ENCODE data around the gene NCOA7.
"Not testable (repeated sequence)": the region's sequence is repeated elsewhere in the genome, so short reads cannot be mapped to it uniquely, and the experiment has no call there.

Gene NCOA7

DNA sequence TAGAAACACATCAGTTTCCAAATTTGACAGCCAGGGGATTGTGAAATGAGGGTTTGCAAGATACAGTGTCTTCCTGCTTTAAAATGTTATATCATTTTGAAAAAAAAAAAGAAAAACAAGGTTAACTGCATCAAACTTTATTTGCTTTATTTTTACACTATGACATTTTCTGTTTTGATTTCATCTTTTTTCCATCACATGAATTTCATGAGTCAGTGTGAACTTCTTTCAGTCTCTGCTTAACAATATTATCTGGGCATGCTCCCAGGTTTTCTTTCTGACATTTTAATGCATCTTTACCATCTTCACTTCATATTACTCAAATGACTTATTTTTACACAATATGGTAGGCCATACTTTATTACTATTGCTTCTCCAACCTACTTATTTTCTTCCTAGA is 1.9 kb downstream of the NCOA7 start:
- DNase-seq (ENCODE audit: low read depth) = no peak

DNA sequence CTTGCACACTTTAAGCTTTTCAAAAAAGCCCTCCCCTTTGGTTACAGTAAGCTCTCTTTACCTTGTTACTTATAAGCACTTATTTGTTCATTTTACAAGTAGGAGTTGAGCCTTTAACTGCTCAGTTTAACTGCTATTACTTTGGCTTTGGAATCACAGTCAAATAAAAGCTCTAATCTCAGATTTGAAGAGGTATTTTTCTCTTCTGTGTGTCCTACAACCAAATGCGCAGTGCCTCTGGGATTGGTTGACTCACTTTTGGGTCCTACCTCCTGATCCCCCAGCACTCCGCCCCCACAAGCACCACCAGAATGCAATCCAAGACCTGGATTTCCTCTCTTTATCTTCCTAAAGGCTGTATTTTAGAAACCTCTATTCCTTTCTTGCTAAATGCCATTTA is 2.5 kb downstream of the NCOA7 start:
- DNase-seq (ENCODE audit: low read depth) = no peak

DNA sequence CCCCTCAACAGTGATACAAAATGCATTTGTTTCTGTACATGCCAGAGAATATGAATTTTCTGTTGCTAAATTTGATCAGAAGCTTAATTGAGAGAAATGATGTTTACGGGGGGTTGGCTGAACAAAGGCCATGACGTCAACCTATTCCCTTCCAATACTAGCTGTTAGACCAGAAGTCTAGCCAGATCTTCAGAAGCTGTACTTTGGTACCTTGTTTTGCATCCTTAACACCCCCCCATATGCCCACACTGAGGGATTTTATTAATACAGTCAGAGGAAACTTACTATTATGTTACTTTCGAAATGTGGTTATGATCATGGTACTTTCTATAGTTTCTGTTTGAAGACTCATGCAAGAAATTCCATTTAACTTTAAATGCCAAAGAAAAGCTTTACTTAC is 3.1 kb downstream of the NCOA7 start:
- no peak for DNase-seq (ENCODE audit: low read depth)

DNA sequence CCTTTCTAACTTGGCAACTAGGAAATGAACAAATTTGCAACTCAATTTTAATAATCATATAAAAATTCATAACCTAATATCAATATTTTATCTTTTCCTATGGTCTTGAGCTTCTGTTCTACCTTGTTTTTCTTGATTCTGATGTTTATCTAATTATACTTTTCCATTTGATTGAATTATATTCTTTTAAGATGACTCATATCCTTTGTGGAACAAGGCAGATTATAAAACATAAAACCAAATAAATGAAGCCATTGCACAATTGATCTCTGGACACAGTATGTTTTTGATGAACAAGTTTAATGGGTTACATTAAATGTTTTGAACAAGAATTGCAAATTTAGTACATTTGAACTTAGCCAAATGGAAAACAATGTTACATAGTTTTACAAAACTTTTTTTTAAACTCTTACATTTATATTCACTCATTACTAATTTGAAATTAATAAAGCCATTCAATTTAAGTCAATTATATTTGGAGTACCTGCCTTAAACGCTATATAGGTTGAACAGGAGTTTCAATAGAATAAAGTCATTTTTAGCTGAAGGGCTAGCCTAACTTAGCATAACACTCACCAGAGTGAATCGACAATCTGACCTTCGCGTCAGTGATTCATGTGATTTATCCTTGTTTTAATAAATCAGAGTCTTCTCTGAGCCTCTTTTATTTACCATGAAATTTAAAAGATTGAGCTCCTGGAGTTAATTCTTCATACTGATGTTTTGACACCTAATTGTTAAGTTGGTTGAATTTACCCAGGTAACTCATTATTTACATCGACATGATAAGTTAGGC is 3.8 kb downstream of the NCOA7 start:
- no peak for DNase-seq (ENCODE audit: low read depth)

DNA sequence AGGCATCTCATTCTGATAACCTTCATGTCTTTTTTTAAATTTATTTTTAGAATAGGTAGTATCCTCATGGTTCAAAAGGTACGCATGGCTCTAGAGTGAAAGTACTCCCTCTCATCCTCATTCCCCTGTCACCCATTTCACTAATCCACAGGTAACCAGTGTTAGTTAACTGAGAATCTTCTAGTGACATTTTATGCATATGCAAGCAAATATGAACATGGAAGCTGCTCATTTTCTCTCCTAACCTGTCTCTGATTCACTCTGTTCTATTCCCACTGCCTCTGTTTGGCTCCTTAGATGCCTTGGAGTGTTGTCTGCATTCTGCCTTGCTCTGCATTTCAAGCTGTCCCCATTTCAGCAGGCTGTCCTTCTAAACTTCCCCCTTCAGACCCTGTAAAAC is 4.5 kb downstream of the NCOA7 start:
- no peak for DNase-seq (ENCODE audit: low read depth)

DNA sequence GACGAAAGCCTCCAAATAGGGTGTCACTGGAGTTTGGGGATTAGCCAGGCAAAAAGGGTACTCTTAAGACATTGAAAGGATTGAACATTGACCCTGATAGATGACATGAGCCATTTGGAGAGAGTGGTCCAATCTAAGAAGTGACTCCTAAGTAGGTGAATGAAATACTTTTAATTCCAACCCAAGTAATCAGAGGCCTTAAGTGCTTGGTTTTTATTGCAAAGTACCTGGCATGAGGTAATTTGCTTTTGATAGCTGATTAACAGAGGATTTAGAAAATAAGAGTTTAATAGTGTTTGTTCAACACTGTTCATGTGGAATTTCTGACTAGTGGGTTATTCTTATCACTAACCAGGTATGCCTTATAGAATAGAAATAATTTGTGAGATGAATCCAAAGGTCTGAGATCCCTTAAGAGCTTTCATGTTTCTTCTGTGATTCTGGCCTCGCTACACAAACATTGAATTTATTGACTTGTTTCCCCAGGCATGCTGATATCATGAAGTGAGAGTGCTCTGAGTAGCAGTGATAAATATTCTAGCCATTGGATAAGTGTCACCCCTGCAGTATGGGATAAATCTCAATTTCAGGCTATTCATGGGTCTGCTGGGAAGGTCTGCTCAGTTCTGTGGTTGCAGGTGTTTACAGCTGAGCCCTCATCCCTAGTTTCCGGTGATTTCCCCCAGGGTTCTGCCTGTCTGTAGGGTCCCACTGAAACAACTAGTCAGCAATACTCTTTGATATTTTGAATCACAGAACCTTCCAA is 6.5 kb downstream of the NCOA7 start:
- DNase-seq (ENCODE audit: low read depth) = no peak

DNA sequence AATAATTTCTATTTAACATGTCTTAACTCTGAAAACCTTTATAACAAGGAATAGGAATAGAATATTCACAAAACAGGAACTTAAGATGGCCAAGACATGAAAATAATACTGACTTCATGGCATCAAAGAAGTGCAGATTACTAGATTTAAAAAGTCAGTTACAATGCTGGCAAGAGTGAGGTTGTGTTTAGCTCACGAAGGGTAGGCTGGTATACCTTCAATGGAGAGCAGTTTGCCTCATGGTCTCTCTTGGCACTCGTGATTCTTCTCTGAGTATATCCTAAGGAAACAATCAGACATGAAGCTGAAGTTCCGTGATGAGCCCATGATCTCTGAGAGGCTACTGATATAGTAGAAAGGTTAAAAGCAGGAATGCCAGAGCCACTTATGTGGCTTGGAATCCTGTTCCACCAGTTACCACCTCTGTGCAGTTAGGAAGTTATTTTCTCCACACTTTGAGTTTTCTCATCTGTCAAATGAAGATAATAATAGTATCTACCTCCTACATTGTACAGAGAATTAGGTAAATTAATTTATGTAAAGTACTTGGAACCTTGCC is 7.2 kb downstream of the NCOA7 start:
- DNase-seq (ENCODE audit: low read depth) = no peak

DNA sequence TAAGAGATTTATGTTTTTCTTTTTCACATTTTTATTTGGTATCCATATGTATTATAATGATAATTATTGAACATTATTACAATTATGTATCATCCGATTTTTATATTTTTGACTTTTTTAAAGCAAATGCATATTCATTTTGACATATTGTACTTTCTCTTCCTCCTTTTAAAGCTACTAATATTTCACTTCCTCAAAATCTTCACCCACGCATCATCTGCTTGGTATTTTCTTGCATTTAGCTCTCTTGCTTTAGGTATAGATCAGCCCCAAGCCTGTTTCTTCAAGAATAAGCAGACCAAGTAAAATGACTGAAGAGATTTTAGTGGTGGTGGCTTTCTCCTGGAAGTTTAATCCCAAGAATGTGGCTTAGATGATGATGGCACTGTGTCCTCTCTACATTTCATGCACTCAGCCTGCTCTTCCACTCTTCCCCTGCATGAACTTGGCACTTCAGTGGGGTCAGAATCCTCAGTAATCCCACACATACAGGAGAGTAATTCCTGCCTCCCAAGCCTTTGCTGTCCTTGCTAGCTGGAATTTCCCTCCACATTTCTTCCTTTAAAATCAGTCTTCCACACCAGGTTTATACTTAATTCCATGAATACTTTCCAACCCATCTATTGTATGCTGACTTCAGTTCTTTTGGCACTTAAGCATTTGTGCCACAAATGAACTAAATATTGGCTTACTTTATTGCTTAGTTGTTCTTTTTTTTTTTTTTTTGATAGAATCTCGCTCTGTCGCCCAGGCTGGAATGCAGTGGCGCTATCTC is 8.2 kb downstream of the NCOA7 start:
- DNase-seq (ENCODE audit: low read depth) = no peak

DNA sequence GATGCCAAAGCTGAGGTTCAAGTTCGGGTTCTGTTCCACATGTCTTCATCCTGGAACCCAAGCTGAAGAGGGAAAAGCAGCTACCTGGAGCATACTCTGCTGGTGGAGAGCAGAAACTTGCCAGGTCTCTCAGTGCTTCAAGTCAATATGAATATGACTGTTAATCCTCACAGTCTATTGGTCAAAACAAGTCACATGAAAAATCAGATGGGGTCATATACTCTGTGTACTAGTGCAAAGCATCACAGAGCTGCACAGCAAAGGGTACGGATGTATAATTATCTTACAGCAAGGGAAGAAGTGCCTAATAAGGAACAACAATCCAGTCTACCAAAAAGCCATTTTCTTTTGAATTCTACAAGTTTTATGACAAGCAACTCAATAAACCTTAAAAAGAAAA is 11.6 kb downstream of the NCOA7 start:
- no peak for DNase-seq (ENCODE audit: low read depth)

DNA sequence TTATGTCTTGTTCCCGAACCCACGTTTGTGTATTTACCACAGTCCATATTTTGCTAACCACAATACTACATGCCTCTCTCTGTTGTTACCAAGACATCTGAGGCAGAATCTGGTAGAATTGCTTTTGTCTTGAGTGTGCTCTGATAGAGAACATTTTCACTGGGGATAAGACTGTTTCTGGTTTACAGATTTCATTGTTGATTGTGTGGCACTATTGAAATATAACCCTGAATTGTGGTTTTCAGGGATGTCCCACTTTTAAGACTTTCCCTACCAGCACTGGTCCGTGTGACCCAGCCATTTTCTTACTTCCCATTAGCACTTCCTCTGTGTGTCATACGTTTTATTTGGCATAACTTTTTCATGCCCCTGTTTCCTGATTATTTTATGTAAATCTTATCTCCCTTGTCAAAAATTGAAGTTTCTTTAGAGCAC is 12.2 kb downstream of the NCOA7 start:
- no peak for DNase-seq (ENCODE audit: low read depth)

DNA sequence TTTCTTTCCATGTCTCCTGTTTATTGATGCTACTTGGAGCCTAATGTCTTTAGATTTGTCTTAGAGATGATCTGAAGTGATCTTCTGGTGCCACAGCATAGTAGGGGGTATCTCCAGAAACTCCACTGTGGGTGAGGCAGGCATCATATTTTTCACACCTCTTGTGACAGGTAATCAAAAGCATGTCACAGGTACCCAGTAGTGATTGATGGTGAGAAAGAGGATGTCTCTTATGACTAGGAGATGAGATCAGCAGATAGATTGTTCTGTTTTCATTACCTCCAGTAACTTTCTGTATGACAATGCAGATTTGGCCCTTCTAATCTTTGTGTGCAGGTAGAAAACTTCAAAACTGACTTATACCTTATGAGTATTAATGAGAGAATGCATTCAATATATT is 13.5 kb downstream of the NCOA7 start:
- DNase-seq (ENCODE audit: low read depth) = no peak

DNA sequence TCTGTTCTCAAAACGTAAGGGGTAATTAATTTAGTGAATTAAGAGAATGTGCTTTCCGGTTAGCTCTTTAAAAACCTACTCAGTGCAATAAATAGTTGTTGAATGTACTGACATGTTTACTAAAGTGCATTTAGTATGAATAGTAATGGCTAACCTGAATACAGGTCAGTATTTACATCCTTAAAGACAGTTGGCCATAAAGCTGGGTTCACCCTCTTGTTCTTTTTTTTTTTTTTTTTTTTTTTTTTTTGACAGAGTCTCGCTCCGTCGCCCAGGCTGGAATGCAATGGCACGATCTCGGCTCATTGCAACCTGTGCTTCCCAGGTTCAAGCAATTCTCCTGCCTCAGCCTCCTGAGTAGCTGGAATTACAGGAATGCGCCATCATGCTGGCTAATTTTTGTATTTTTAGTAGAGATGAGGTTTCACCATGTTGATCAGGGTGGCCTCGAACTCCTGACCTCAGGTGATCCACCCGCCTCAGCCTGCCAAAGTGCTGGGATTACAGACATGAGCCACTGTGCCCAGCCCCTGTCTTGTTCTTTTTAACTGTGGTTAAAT is 14.2 kb downstream of the NCOA7 start:
- not testable (repeated sequence) for DNase-seq (ENCODE audit: low read depth)

DNA sequence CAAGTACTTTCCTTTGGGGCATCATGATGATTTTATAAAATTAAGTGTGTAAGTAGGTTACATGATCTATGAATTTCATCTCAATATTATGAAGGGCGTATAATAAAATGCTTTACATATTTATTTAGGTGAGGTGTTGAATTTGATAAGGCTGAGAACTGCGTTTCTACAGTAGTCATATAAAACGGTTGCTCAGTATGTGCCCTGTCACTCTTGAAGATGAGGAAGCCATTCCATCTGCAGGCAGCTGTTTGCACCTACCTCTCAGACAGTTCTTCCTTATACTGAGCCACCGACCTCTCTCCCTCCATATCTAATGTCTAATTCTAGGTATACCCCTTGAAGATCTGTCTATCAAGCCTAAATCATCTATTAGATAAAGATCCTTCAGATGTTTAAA is 16.1 kb downstream of the NCOA7 start:
- no peak for DNase-seq (ENCODE audit: low read depth)

DNA sequence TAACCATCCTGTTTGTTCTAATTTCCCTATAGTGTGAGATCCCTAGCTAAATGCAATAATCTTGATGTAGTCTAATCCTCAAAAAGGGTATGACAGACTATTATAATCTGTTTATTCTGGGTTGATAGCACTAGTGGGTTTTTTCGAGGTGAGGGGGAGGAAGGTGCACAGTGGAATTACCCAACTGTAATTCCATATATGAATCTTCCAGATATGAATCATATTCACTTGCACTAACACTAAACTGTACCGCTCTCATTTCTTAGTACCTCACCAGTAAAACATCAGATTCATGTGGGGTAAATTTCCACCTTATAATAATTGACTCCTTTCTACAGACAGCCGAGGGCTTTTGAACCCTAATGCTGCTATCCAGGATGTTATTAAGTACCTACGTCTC is 16.5 kb downstream of the NCOA7 start:
- DNase-seq (ENCODE audit: low read depth) = no peak

DNA sequence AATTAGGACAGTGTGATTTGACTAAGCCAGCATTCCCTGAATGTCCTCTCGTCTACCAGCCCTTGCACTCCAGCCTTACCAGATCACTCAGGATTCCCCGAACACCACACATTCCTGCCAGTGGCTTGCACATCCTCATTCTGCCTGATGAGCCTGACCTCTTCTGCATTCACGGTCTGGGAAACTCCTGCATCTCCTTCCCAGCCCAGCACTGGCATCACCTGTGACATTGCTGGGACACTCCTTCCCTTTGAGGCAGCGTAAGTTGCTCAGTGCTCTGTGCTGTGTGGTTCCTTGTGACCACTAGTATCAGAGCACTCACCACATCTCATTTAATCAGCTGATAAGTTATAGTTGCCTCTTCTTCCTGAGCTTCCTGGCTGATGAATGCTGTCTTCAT is 17.3 kb downstream of the NCOA7 start:
- DNase-seq (ENCODE audit: low read depth) = no peak

DNA sequence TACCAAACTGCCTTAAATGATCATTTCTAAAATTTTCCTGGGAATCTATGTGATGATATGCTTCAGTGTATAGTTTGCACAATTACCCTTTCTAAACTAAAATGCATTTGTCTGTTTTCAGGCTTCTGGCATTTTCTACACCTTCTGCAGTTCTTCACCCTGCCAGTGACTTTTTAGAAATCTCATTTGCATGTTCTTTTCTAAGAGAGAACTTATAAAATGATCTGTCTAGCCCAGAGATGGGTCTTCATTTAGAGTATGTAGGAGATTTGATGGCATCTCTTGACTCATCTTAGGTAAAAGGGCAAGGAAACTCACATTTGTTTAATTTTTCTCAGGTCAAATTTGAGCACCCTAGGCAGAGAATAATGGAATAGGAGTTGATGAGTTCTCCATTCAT is 17.8 kb downstream of the NCOA7 start:
- no peak for DNase-seq (ENCODE audit: low read depth)

DNA sequence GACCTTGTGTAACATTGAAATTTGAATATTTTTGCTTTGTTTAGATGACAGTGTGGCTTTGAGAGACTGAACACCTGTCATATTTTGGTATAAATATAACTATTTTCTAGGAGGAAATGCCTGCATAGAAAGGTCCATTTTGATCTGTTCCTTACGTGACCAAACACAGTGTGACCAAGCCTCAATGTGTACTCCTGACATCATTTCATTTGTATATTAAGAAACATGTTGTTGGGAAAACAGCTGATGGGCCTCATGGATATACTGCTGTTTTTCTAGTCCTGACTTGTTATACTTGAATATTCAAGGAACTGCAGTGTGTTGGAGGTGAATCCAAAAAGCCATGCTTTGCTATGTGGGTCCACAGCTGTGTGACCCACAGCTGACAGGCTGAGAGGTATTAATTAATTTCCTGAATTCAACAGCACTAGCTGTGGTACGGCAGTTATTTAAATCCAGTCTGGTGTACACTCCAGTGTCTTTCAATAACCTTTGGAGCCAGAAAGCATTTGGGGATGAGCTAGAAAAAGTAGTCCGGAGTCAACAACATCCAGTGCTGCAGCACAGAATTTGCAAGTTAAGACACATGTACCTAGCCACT is 18.9 kb downstream of the NCOA7 start:
- no peak for DNase-seq (ENCODE audit: low read depth)

DNA sequence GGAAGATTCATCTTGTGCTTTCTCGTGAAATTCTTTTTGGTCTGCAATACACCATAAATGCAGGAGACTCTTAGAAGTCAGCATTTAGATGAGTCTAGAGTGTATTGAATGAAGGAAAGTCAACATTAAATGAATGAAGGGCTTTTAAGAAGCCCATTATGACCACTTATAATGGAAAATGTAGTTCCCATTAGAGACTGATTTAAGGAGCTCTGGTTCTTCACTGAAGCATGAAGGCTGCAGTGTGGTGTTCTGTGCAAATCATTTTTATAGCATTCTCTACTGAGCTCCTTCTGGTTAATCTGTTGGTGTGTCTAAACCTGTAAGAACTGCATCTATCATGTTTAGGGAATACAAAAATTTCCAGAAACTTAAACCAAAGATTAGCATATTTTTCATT is 19.7 kb downstream of the NCOA7 start:
- no peak for DNase-seq (ENCODE audit: low read depth)

DNA sequence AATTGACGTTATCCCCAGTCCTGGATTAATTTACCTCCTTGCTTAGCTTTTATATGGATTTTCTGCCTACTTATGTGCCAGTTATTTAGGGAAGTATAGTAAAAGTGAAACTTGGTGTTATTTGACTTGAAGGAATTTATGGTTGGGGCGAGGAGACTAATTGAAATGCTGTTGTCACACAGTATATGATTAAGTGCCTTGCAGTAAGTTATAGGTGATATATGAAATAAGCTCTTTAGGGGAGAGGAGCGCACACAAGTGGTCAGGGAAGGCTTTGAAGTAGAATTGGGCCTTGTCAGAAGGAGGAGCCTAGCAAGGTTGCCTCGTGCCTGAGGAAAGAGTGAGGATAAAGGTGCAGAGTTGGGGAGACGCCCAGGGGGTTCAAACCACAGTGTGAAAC is 20.5 kb downstream of the NCOA7 start:
- no peak for DNase-seq (ENCODE audit: low read depth)

DNA sequence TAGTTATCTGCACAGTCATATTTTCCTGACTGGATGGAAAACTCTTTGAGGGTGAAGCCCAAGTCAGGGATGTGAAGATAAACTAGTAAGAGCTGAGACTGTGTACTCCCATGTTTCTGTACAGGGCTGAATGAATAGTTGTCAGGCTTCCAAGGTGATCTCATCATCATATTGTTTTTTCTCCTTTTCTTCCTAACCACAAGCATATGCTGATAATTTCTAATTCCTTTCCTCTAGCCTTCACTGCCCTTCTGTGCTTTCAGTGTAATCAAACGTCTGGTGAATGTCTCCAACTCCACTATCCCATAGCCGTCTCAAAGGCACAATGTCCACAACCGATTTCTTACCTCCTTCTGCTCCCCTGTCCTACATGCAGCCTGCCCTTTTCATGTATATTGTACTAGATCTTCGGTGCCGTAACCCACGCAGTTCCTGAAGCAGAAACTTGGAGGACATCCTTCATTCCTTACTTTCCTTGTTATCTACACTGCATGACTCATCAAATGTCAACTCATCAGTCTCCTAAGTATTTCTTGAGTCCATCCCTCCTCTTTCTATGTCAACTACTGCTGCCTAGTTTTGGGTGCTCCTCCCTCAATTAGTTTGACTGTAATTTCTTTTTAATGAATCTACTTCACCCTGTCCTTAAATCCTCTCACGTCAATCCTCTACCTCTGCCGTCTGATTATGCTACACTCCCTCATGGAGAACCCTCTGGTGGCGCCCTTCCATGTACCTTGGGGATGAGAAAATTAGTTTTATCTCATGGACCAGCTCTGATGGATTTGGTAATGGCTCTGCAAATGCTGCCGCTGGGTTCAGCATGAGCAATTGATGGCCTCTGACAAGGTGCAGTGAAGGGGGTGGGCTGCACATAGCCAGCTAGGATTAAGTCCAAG is 21.9 kb downstream of the NCOA7 start:
- no peak for DNase-seq (ENCODE audit: low read depth)

DNA sequence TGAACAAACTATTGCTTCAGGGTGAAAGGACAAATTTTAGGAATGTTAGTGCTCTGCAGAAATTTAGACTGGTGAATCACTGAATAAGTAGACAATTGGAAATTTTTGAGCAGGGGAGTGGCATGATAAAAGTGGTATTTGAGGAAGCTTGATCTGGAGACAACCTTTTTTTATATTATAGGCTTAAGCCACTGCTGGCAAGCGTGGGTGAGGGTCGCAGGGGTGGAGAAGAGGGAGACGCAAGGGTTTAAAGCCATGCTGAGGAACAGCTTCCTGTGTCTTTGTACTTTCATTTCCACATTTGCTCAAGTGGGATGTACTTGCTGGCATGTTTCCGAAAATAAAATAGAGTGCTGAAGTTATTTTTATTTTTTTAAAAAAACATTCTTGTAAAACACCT is 23.7 kb downstream of the NCOA7 start:
- no peak for DNase-seq (ENCODE audit: low read depth)
